Type B pancreatic cell (in vitro differentiated cells): Measurements from ENCODE around the gene IPP. TPM values are rescaled to one million over a fixed set of nuclear protein-coding genes. Genes with fewer than 3 reads are reported as not detected.
"Not testable (repeated sequence)": the region's sequence is repeated elsewhere in the genome, so short reads cannot be mapped to it uniquely, and the experiment has no call there.

ENCODE experiments used
- DNase-seq: peaks from one replicate; pipeline ENCODE4 v3.0.0; 2021; ENCODE audit warnings: mixed read lengths; ENCODE audit not compliant: unreplicated experiment; ENCODE audit errors: extremely low spot score
- H3K27ac Mint-ChIP-seq: 2 replicates; pipeline ENCODE4 v1.8.0; 2021; ENCODE audit warnings: mild to moderate bottlenecking, mixed read lengths
- H3K27me3 Mint-ChIP-seq: 2 replicates; pipeline ENCODE4 v1.8.0; 2021; ENCODE audit warnings: mixed read lengths
- H3K36me3 Mint-ChIP-seq: 2 replicates; pipeline ENCODE4 v1.8.0; 2021; ENCODE audit warnings: mixed read lengths
- H3K4me1 Mint-ChIP-seq: one replicate; pipeline ENCODE4 v1.8.0; 2021; ENCODE audit warnings: mixed read lengths; ENCODE audit not compliant: unreplicated experiment
- H3K4me3 Mint-ChIP-seq: 2 replicates; pipeline ENCODE4 v1.8.0; 2021; ENCODE audit warnings: mild to moderate bottlenecking, mixed read lengths
- H3K9me3 Mint-ChIP-seq: 2 replicates; pipeline ENCODE4 v1.8.0; 2021; ENCODE audit warnings: mixed read lengths
- CTCF ChIP-seq: fragments of 200-600 bp; sonication (generic); conservative IDR thresholded peaks from 2 replicates; pipeline ENCODE4 v1.5.0; 2021; ENCODE audit warnings: antibody characterized with exemption, mild to moderate bottlenecking
- total RNA-seq: library from RNA; stranded (reverse); gene quantifications from 2 replicates; pipeline ENCODE4 v1.2.1, GENCODE V29; 2021; ENCODE audit warnings: low replicate concordance

The IPP gene
- total RNA-seq, 1 donor from 2014 or later, result 21.0 TPM

- no peaks in the 10 kb centered on the region for H3K27me3 Mint-ChIP-seq
- H3K27ac Mint-ChIP-seq, result no peak overlapping the region
- H3K4me3 Mint-ChIP-seq, result no peak overlapping the region
- no peak for TF ChIP-seq CTCF
- H3K4me1 Mint-ChIP-seq, result no peaks in the 10 kb centered on the region
- peaks cover 17% of the 10 kb centered on the region for H3K36me3 Mint-ChIP-seq
- peaks cover 5% of the 10 kb centered on the region for H3K9me3 Mint-ChIP-seq
- no peak for DNase-seq
These were observed 11.3 kb downstream of the IPP start for GRCh38 chr1:45739137-45739536.

GRCh38 chr1:45730780-45731319 lies 19.6 kb downstream of the IPP start:
- peaks cover 5% of the 10 kb centered on the region for H3K4me1 Mint-ChIP-seq
- TF ChIP-seq CTCF, result no peak
- no peaks in the 10 kb centered on the region for H3K9me3 Mint-ChIP-seq
- peak overlapping the region; percentile 50 for H3K27ac Mint-ChIP-seq
- no peaks in the 10 kb centered on the region for H3K27me3 Mint-ChIP-seq
- no peaks in the 10 kb centered on the region for H3K36me3 Mint-ChIP-seq
- no peak for DNase-seq
- H3K4me3 Mint-ChIP-seq, result no peak overlapping the region

- Mint-ChIP-seq H3K27ac (peak overlapping the region; percentile 50), H3K4me1 (peaks cover 5% of the 10 kb centered on the region), H3K27me3 (no peaks in the 10 kb centered on the region), H3K36me3 (no peaks in the 10 kb centered on the region), H3K4me3 (no peak overlapping the region), H3K9me3 (no peaks in the 10 kb centered on the region)
- DNase-seq, result no peak
- no peak for TF ChIP-seq CTCF
These were observed 20.2 kb downstream of the IPP start for GRCh38 chr1:45730075-45730779.

GRCh38 chr1:45726007-45726406 lies 24.4 kb downstream of the IPP start:
- not testable (repeated sequence) for H3K4me3 Mint-ChIP-seq, H3K9me3 Mint-ChIP-seq, H3K4me1 Mint-ChIP-seq, DNase-seq, H3K27ac Mint-ChIP-seq, H3K36me3 Mint-ChIP-seq, H3K27me3 Mint-ChIP-seq

- Mint-ChIP-seq H3K4me3 (no peak overlapping the region), H3K9me3 (no peaks in the 10 kb centered on the region), H3K27me3 (no peaks in the 10 kb centered on the region), H3K27ac (no peak overlapping the region), H3K4me1 (no peaks in the 10 kb centered on the region), H3K36me3 (peaks cover 5% of the 10 kb centered on the region)
- TF ChIP-seq CTCF, result no peak
- no peak for DNase-seq
These were observed 27.1 kb downstream of the IPP start for GRCh38 chr1:45723248-45723930.

- no peaks in the 10 kb centered on the region for H3K4me1 Mint-ChIP-seq
- no peak overlapping the region for H3K4me3 Mint-ChIP-seq
- DNase-seq, result no peak
- TF ChIP-seq CTCF, result no peak
- H3K27me3 Mint-ChIP-seq, result no peaks in the 10 kb centered on the region
- H3K9me3 Mint-ChIP-seq, result no peaks in the 10 kb centered on the region
- no peak overlapping the region for H3K27ac Mint-ChIP-seq
- H3K36me3 Mint-ChIP-seq, result peaks cover 5% of the 10 kb centered on the region
These were observed 27.6 kb downstream of the IPP start for GRCh38 chr1:45722809-45723208.
